K562 (cell line): ENCODE measurements around the gene POU2AF1. TPM values are rescaled to one million over a fixed set of nuclear protein-coding genes. Genes with fewer than 3 reads are reported as not detected.

Experiments
- ATAC-seq: fragments of 200-7000 bp; cut with Tn5 transposase; 3 replicates; pipeline ENCODE4 v1.9.1; 2020; ENCODE audit warnings: moderate library complexity
- BruUV-seq: library from RNA; stranded (reverse); fragments of 400-500 nt; replicated peaks from 2 replicates; lab custom pipeline; 2021; lab: Mats Ljungman, UMichigan
- CTCF ChIA-PET: fragments of 300-600 bp; formaldehyde crosslinking; extraction: SDS; loops from one replicate; lab custom pipeline; 2021; ENCODE audit warnings: low intra/inter-chr PET ratio; lab: Yijun Ruan, JAX
- POLR2A ChIA-PET: fragments of 300-600, 350-650 bp; sonication (Branson Sonifier 250); formaldehyde crosslinking; extraction: SDS; loops from one replicate; lab custom pipeline; 2021; ENCODE audit warnings: antibody characterized with exemption, inconsistent platforms; lab: Yijun Ruan, JAX
- DNase-seq, 4 experiments: peaks; one replicate each; pipeline versions ENCODE4 v3.0.0 to v3.0.0-alpha.2; 2011 to 2018; ENCODE audit warnings: low spot score in 3 of 4, mixed read lengths in 3 of 4; ENCODE audit errors: extremely low read depth in 1 of 4
- FAIRE-seq: peaks from 2 replicates; lab custom pipeline; 2011; peaks lifted over from hg19 to GRCh38; lab: Jason Lieb, UNC
- H2AFZ ChIP-seq: 2 replicates; pipeline ENCODE4 v1.6.0; 2011; ENCODE audit warnings: low read depth, low read length, control low read depth, inconsistent platforms
- H3K27ac ChIP-seq: fragments of 200-600 bp; 3 replicates; pipeline ENCODE4 v1.8.0; 2011; ENCODE audit warnings: low read depth, mild to moderate bottlenecking, control low read depth, inconsistent platforms, low read length, moderate library complexity, mixed read lengths; ENCODE audit errors: extremely low read depth
- H3K27me3 ChIP-seq, 2 experiments: fragments of 300-600 bp in 1 of 2; 2 replicates in 1 of 2; 3 replicates in 1 of 2; pipeline versions ENCODE4 v1.6.0 to v1.8.0; 2011; ENCODE audit warnings: inconsistent platforms in 2 of 2, low read length in 2 of 2, mild to moderate bottlenecking in 1 of 2, mixed read lengths in 1 of 2, moderate library complexity in 1 of 2; ENCODE audit not compliant: control insufficient read depth in 2 of 2, insufficient read depth in 2 of 2
- H3K36me3 ChIP-seq: fragments of 300-600 bp; 3 replicates; pipeline ENCODE4 v1.8.0; 2011; ENCODE audit warnings: mild to moderate bottlenecking, low read length, inconsistent platforms; ENCODE audit not compliant: control insufficient read depth, insufficient read depth
- H3K4me1 ChIP-seq, 2 experiments: fragments of 200-600 bp in 1 of 2; replicated peaks in 1 of 2; 2 replicates in 1 of 2; 3 replicates in 1 of 2; pipeline versions ENCODE4 v1.5.1 to v1.8.0; 2011; ENCODE audit warnings: inconsistent platforms in 2 of 2, low read length in 2 of 2, mild to moderate bottlenecking in 1 of 2, mixed read lengths in 1 of 2, moderate library complexity in 1 of 2; ENCODE audit not compliant: control insufficient read depth in 2 of 2, insufficient read depth in 2 of 2
- H3K4me2 ChIP-seq: 2 replicates; pipeline ENCODE4 v1.6.1; 2011; ENCODE audit warnings: low read length, control low read depth, inconsistent platforms, mixed read lengths; ENCODE audit not compliant: insufficient read depth
- H3K4me3 ChIP-seq: fragments of 200-600 bp; sonication (generic), shearing (Covaris generic); 2 replicates; pipeline ENCODE4 v1.5.1; 2016; ENCODE audit warnings: control low read depth, inconsistent platforms
- H3K79me2 ChIP-seq: fragments of 200-600 bp; 3 replicates; pipeline ENCODE4 v1.8.0; 2011; ENCODE audit warnings: low read length, inconsistent platforms; ENCODE audit not compliant: control insufficient read depth, insufficient read depth
- H3K9ac ChIP-seq, 2 experiments: 2 replicates each; pipeline versions ENCODE4 v1.6.0 to v1.6.1; 2011; ENCODE audit warnings: low read depth in 2 of 2, low read length in 2 of 2, control low read depth in 1 of 2, inconsistent platforms in 1 of 2, mild to moderate bottlenecking in 1 of 2, mixed read lengths in 1 of 2; ENCODE audit not compliant: insufficient read depth in 1 of 2
- H3K9me1 ChIP-seq: one replicate; pipeline ENCODE4 v1.6.0; 2011; ENCODE audit warnings: inconsistent platforms, mild to moderate bottlenecking, low read length, moderate library complexity; ENCODE audit not compliant: control insufficient read depth, insufficient read depth
- H3K9me3 ChIP-seq: replicated peaks from 2 replicates; pipeline ENCODE4 v1.5.1; 2011; ENCODE audit warnings: low read depth, low read length, inconsistent platforms; ENCODE audit not compliant: control insufficient read depth, insufficient read depth
- H4K20me1 ChIP-seq: replicated peaks from 2 replicates; pipeline ENCODE4 v1.6.1; 2011; ENCODE audit warnings: low read length, inconsistent platforms, mixed read lengths; ENCODE audit not compliant: control insufficient read depth, insufficient read depth
- CCNT2 ChIP-seq: IDR thresholded peaks from 2 replicates; pipeline ENCODE4 v1.6.1; 2011; ENCODE audit warnings: borderline replicate concordance, low read depth, mild to moderate bottlenecking, moderate library complexity, mixed read lengths, low read length; ENCODE audit not compliant: insufficient read length; ENCODE audit errors: extremely low read depth
- CTBP1 ChIP-seq: fragments of 450-650 bp; IDR thresholded peaks from 2 replicates; pipeline ENCODE4 v1.6.1; 2016; ENCODE audit warnings: borderline replicate concordance
- NELFE ChIP-seq: IDR thresholded peaks from 2 replicates; pipeline ENCODE4 v1.6.1; 2011; ENCODE audit warnings: mild to moderate bottlenecking; ENCODE audit not compliant: insufficient read depth, insufficient read length
- RBM25 ChIP-seq: fragments of 200-400 bp; formaldehyde crosslinking; IDR thresholded peaks from 2 replicates; pipeline ENCODE4 v1.6.1; 2018; ENCODE audit warnings: low read length, low read depth, moderate library complexity; ENCODE audit not compliant: severe bottlenecking
- RBM39 ChIP-seq: fragments of 200-400 bp; formaldehyde crosslinking; optimal IDR thresholded peaks from 2 replicates; pipeline ENCODE3; 2018; ENCODE audit warnings: low read depth, low read length
- U2AF2 ChIP-seq: fragments of 200-400 bp; formaldehyde crosslinking; optimal IDR thresholded peaks from 2 replicates; pipeline ENCODE3; 2017; ENCODE audit warnings: low read depth, mild to moderate bottlenecking, low read length
- ZNF165 ChIP-seq: fragments of 250-450 bp; sonication (Bioruptor Pico); IDR thresholded peaks from 2 replicates; pipeline ENCODE4 v1.4.0; 2020; ENCODE audit warnings: borderline replicate concordance
- ZNF175 ChIP-seq: fragments of 200-800 bp; sonication (Bioruptor generic); IDR thresholded peaks from 2 replicates; pipeline ENCODE4 v1.6.1; 2016; ENCODE audit warnings: low read depth, mild to moderate bottlenecking, missing genetic modification characterization, missing compliant biosample characterization
- ZNF263 ChIP-seq: sonication (generic); formaldehyde crosslinking; IDR thresholded peaks from 2 replicates; pipeline ENCODE4 v1.8.0; 2022; ENCODE audit warnings: mild to moderate bottlenecking, missing genetic modification reagents, borderline replicate concordance
- ZNF280A ChIP-seq: fragments of 450-650 bp; IDR thresholded peaks from 2 replicates; pipeline ENCODE4 v1.6.1; 2018; ENCODE audit warnings: mild to moderate bottlenecking, low read depth; ENCODE audit not compliant: partially characterized antibody
- ZNF57 ChIP-seq: fragments of 450-650 bp; formaldehyde crosslinking; IDR thresholded peaks from 2 replicates; pipeline ENCODE4 v1.4.0; 2020; ENCODE audit warnings: mild to moderate bottlenecking, moderate library complexity
- ZNF695 ChIP-seq: fragments of 450-650 bp; formaldehyde crosslinking; IDR thresholded peaks from 2 replicates; pipeline ENCODE4 v1.4.0; 2020; ENCODE audit warnings: mild to moderate bottlenecking, moderate library complexity
- ZNF780A ChIP-seq: fragments of 250-450 bp; sonication (Bioruptor Pico); IDR thresholded peaks from 2 replicates; pipeline ENCODE4 v1.5.0; 2021; ENCODE audit warnings: mild to moderate bottlenecking
- WGBS: fragments of 100-300 bp; shearing (Covaris generic); methylation state at CpG from one replicate; pipeline ENCODE4 v1.1.6; 2016; ENCODE audit warnings: low coverage, mixed read lengths; ENCODE audit not compliant: insufficient coverage; ENCODE audit errors: missing lambda C conversion rate; 5-methylcytosine and 5-hydroxymethylcytosine counted together
- in situ Hi-C: fragments of 300-500 bp; cut with MboI; formaldehyde crosslinking; loops from 4 replicates; pipeline ENCODE4 v1.15.0; 2018; ENCODE audit warnings: inconsistent platforms, mixed read lengths
- intact Hi-C: fragments of 100-400 bp; cut with micrococcal nuclease; formaldehyde crosslinking; loops from 2 replicates; pipeline ENCODE4 v1.14.2; 2022
- polyA plus RNA-seq, 8 experiments: library from polyadenylated mRNA; depleted of rRNA in 4 of 8; stranded (reverse) in 5 of 8; unstranded in 3 of 8; fragments of >200 nt; fragmentation: Nextera tagmentation in 2 of 8; fragmentation: Illumina TruSeq in 1 of 8; extraction: Ambion mirVana in 2 of 8; extraction: Trizol in 1 of 8; gene quantifications; 2 replicates each; pipeline versions ENCODE4 v1.2.1 to v1.2.3, GENCODE V29; 2011 to 2014; ENCODE audit warnings: inconsistent platforms in 1 of 8, missing spikeins in 1 of 8
- total RNA-seq, 7 experiments: library from RNA; depleted of rRNA in 6 of 7; stranded (reverse); fragments of >200 nt in 6 of 7; fragmentation: Illumina TruSeq in 2 of 7; extraction: Trizol in 2 of 7; gene quantifications; 2 replicates each; pipeline versions ENCODE4 v1.2.1 to v1.2.3, GENCODE V29; 2011 to 2021; ENCODE audit warnings: low replicate concordance in 1 of 7

Gene POU2AF1
- total and polyA plus RNA-seq, 9 of the 15 experiments (the other 6 are each of a cell fraction or from before 2014, with no cell fraction given), result 0.09 TPM; not detected in 8

- TF ChIP-seq RBM25, result no peak
- TF ChIP-seq, all 486 proteins: peak for 0
These were observed 38.8 kb upstream of the POU2AF1 start (continued) for GRCh38 chr11:111417766-111418435.

GRCh38 chr11:111417011-111417765, 38.1 kb upstream of the POU2AF1 start:
- Histone ChIP-seq H3K4me1 (no peaks in the 10 kb centered on the region), H3K9me3 (no peaks in the 10 kb centered on the region), H3K9me1 (no peaks in the 10 kb centered on the region), H3K79me2 (no peaks in the 10 kb centered on the region), H3K4me3 (no peak overlapping the region), H3K4me2 (no peak overlapping the region), H3K27ac (no peak overlapping the region), H3K36me3 (no peaks in the 10 kb centered on the region), H3K9ac (no peak overlapping the region), H4K20me1 (no peaks in the 10 kb centered on the region), H2AFZ (no peak overlapping the region), H3K27me3 (peaks cover 0 to 4% of the 10 kb centered on the region in 2 experiments; a peak in 3 of 5 replicates)
- ChIA-PET CTCF (no interaction called here), POLR2A (interaction anchor here (1.6 to 2.4 kb wide), 2 partner anchors 8 to 12 kb away, joined by 6 read pairs; no protein-coding TSS in a partner anchor)
- FAIRE-seq (no peak), DNase-seq (no peak), ATAC-seq (no peak)
- in situ Hi-C loops (no loop called here), intact Hi-C loops (no loop called here)
- BruUV-seq, result no TSS peak
- WGBS, result 3% methylated on average over 8 of the region's 8 CpGs
- no peak for TF ChIP-seq ZNF263
- no peak for TF ChIP-seq ZNF57 (CRISPR knock-in tag)
- TF ChIP-seq CCNT2, result no peak
- no peak for TF ChIP-seq RBM39
- no peak for TF ChIP-seq ZNF780A (CRISPR knock-in tag)
- no peak for TF ChIP-seq CTBP1
- no peak for TF ChIP-seq ZNF695
- TF ChIP-seq U2AF2, result no peak
- TF ChIP-seq ZNF165 (CRISPR knock-in tag), result no peak
- TF ChIP-seq NELFE, result no peak
- no peak for TF ChIP-seq ZNF280A
- no peak for TF ChIP-seq ZNF175
